ENCODE measurements around the gene SLC2A9. TPM values are rescaled to one million over a fixed set of nuclear protein-coding genes. Genes with fewer than 3 reads are reported as not detected.

Gene SLC2A9
- total and polyA plus RNA-seq, 4 donors: 2.1 to 16.5 (median 9.5) TPM

GRCh38 chr4:10048941-10049697 is 27.8 kb upstream of the SLC2A9 start:
- no peak for ATAC-seq (ENCODE audit: low FRiP score)
- 76% methylated on average over 4 of the region's 4 CpGs for whole genome bisulfite sequencing, 2 donors
- Histone ChIP-seq H3K36me3 (ENCODE audit: control insufficient read depth in 1 of 2, insufficient read depth in 2 of 2, low read length in 1 of 2) (peaks cover 0 to 3% of the 10 kb centered on the region in 2 donors), H3K9me3 (ENCODE audit: control insufficient read depth, low read length) (no peaks in the 10 kb centered on the region), H3K27me3 (ENCODE audit: control insufficient read depth in 1 of 2, insufficient read depth in 2 of 2, low read length in 1 of 2) (no peaks in the 10 kb centered on the region), H3K4me1 (ENCODE audit: control insufficient read depth in 1 of 2, insufficient read depth in 2 of 2, low read length in 2 of 2) (no peaks in the 10 kb centered on the region), H3K4me3 (ENCODE audit: low read length in 2 of 2) (no peak overlapping the region), H3K27ac (ENCODE audit: low read depth in 1 of 2, low read length in 2 of 2) (no peak overlapping the region)
- DNase-seq: no peak
- intact Hi-C loops (cut with DNase I): no loop called here

- DNase-seq: no peak
Observed at GRCh38 chr4:10047967-10048366, 26.7 kb upstream of the SLC2A9 start.

GRCh38 chr4:10046471-10046870 is 25.2 kb upstream of the SLC2A9 start:
- no peaks in the 10 kb centered on the region for H3K27me3 ChIP-seq (ENCODE audit: control insufficient read depth in 1 of 2, insufficient read depth in 2 of 2, low read length in 1 of 2)
- WGBS, 2 donors: 68 to 70% methylated on average over 3 of the region's 3 CpGs
- H3K4me3 ChIP-seq (ENCODE audit: low read length in 2 of 2): no peak overlapping the region
- no peaks in the 10 kb centered on the region for H3K9me3 ChIP-seq (ENCODE audit: control insufficient read depth, low read length)
- intact Hi-C loops (cut with DNase I): no loop called here
- H3K36me3 ChIP-seq (ENCODE audit: control insufficient read depth in 1 of 2, insufficient read depth in 2 of 2, low read length in 1 of 2): peaks cover 0 to 3% of the 10 kb centered on the region in 2 donors
- H3K27ac ChIP-seq (ENCODE audit: low read depth in 1 of 2, low read length in 2 of 2): no peak overlapping the region
- no peak for ATAC-seq (ENCODE audit: low FRiP score)
- H3K4me1 ChIP-seq (ENCODE audit: control insufficient read depth in 1 of 2, insufficient read depth in 2 of 2, low read length in 2 of 2): no peaks in the 10 kb centered on the region
- DNase-seq: no peak

More at GRCh38 chr4:10047967-10048366, 26.7 kb upstream of the SLC2A9 start:
- peaks cover 0 to 3% of the 10 kb centered on the region in 2 donors for H3K36me3 ChIP-seq (ENCODE audit: control insufficient read depth in 1 of 2, insufficient read depth in 2 of 2, low read length in 1 of 2)
- no peak overlapping the region for H3K27ac ChIP-seq (ENCODE audit: low read depth in 1 of 2, low read length in 2 of 2)
- no peaks in the 10 kb centered on the region for H3K4me1 ChIP-seq (ENCODE audit: control insufficient read depth in 1 of 2, insufficient read depth in 2 of 2, low read length in 2 of 2)
- H3K4me3 ChIP-seq (ENCODE audit: low read length in 2 of 2): no peak overlapping the region
- no peaks in the 10 kb centered on the region for H3K9me3 ChIP-seq (ENCODE audit: control insufficient read depth, low read length)
- no peaks in the 10 kb centered on the region for H3K27me3 ChIP-seq (ENCODE audit: control insufficient read depth in 1 of 2, insufficient read depth in 2 of 2, low read length in 1 of 2)
- 90 to 93% methylated on average over 5 of the region's 5 CpGs for WGBS, 2 donors
- intact Hi-C loops (cut with DNase I): no loop called here
- no peak for ATAC-seq (ENCODE audit: low FRiP score)

- Histone ChIP-seq H3K36me3 (ENCODE audit: control insufficient read depth in 1 of 2, insufficient read depth in 2 of 2, low read length in 1 of 2) (peaks cover 0 to 3% of the 10 kb centered on the region in 2 donors), H3K4me3 (ENCODE audit: low read length in 2 of 2) (no peak overlapping the region), H3K4me1 (ENCODE audit: control insufficient read depth in 1 of 2, insufficient read depth in 2 of 2, low read length in 2 of 2) (no peaks in the 10 kb centered on the region), H3K27ac (ENCODE audit: low read depth in 1 of 2, low read length in 2 of 2) (no peak overlapping the region), H3K27me3 (ENCODE audit: control insufficient read depth in 1 of 2, insufficient read depth in 2 of 2, low read length in 1 of 2) (no peaks in the 10 kb centered on the region), H3K9me3 (ENCODE audit: control insufficient read depth, low read length) (no peaks in the 10 kb centered on the region)
- DNase-seq (no peak), ATAC-seq (ENCODE audit: low FRiP score) (no peak)
- intact Hi-C loops (cut with DNase I): no loop called here
- 53 to 67% methylated on average over 1 of the region's 1 CpG for WGBS, 2 donors
Observed at GRCh38 chr4:10045481-10045880, 24.2 kb upstream of the SLC2A9 start.

- Histone ChIP-seq H3K4me1 (ENCODE audit: control insufficient read depth in 1 of 2, insufficient read depth in 2 of 2, low read length in 2 of 2) (no peaks in the 10 kb centered on the region), H3K4me3 (ENCODE audit: low read length in 2 of 2) (no peak overlapping the region), H3K9me3 (ENCODE audit: control insufficient read depth, low read length) (no peaks in the 10 kb centered on the region), H3K36me3 (ENCODE audit: control insufficient read depth in 1 of 2, insufficient read depth in 2 of 2, low read length in 1 of 2) (no peaks in the 10 kb centered on the region), H3K27ac (ENCODE audit: low read depth in 1 of 2, low read length in 2 of 2) (no peak overlapping the region), H3K27me3 (ENCODE audit: control insufficient read depth in 1 of 2, insufficient read depth in 2 of 2, low read length in 1 of 2) (no peaks in the 10 kb centered on the region)
- intact Hi-C loops (cut with DNase I): no loop called here
- ATAC-seq (ENCODE audit: low FRiP score) (no peak), DNase-seq (no peak)
- WGBS, 2 donors: 84 to 85% methylated on average over 6 of the region's 6 CpGs
Observed at GRCh38 chr4:10041036-10041435, 19.7 kb upstream of the SLC2A9 start.

- DNase-seq: no peak
- intact Hi-C loops (cut with DNase I): no loop called here
- no peaks in the 10 kb centered on the region for H3K4me1 ChIP-seq (ENCODE audit: control insufficient read depth in 1 of 2, insufficient read depth in 2 of 2, low read length in 2 of 2)
- H3K27me3 ChIP-seq (ENCODE audit: control insufficient read depth in 1 of 2, insufficient read depth in 2 of 2, low read length in 1 of 2): no peaks in the 10 kb centered on the region
- no peak overlapping the region for H3K27ac ChIP-seq (ENCODE audit: low read depth in 1 of 2, low read length in 2 of 2)
- WGBS, 2 donors: 85 to 87% methylated on average over 10 of the region's 10 CpGs
- ATAC-seq (ENCODE audit: low FRiP score): no peak
- no peak overlapping the region for H3K4me3 ChIP-seq (ENCODE audit: low read length in 2 of 2)
- no peaks in the 10 kb centered on the region for H3K9me3 ChIP-seq (ENCODE audit: control insufficient read depth, low read length)
- no peaks in the 10 kb centered on the region for H3K36me3 ChIP-seq (ENCODE audit: control insufficient read depth in 1 of 2, insufficient read depth in 2 of 2, low read length in 1 of 2)
Observed at GRCh38 chr4:10040049-10040892, 19.0 kb upstream of the SLC2A9 start.

- WGBS, 2 donors: 92 to 94% methylated on average over 10 of the region's 10 CpGs
- no peaks in the 10 kb centered on the region for H3K9me3 ChIP-seq (ENCODE audit: control insufficient read depth, low read length)
- DNase-seq (no peak), ATAC-seq (ENCODE audit: low FRiP score) (no peak)
- H3K4me1 ChIP-seq (ENCODE audit: control insufficient read depth in 1 of 2, insufficient read depth in 2 of 2, low read length in 2 of 2): no peaks in the 10 kb centered on the region
- H3K27me3 ChIP-seq (ENCODE audit: control insufficient read depth in 1 of 2, insufficient read depth in 2 of 2, low read length in 1 of 2): no peaks in the 10 kb centered on the region
- no peak overlapping the region for H3K4me3 ChIP-seq (ENCODE audit: low read length in 2 of 2)
- no peaks in the 10 kb centered on the region for H3K36me3 ChIP-seq (ENCODE audit: control insufficient read depth in 1 of 2, insufficient read depth in 2 of 2, low read length in 1 of 2)
- intact Hi-C loops (cut with DNase I): no loop called here
- no peak overlapping the region for H3K27ac ChIP-seq (ENCODE audit: low read depth in 1 of 2, low read length in 2 of 2)
Observed at GRCh38 chr4:10036807-10037342, 15.6 kb upstream of the SLC2A9 start.

- Histone ChIP-seq H3K27ac (ENCODE audit: low read depth in 1 of 2, low read length in 2 of 2) (no peak overlapping the region), H3K4me1 (ENCODE audit: control insufficient read depth in 1 of 2, insufficient read depth in 2 of 2, low read length in 2 of 2) (no peaks in the 10 kb centered on the region), H3K9me3 (ENCODE audit: control insufficient read depth, low read length) (no peaks in the 10 kb centered on the region), H3K27me3 (ENCODE audit: control insufficient read depth in 1 of 2, insufficient read depth in 2 of 2, low read length in 1 of 2) (no peaks in the 10 kb centered on the region), H3K36me3 (ENCODE audit: control insufficient read depth in 1 of 2, insufficient read depth in 2 of 2, low read length in 1 of 2) (no peaks in the 10 kb centered on the region), H3K4me3 (ENCODE audit: low read length in 2 of 2) (no peak overlapping the region)
- ATAC-seq (ENCODE audit: low FRiP score) (no peak), DNase-seq (no peak)
- intact Hi-C loops (cut with DNase I): no loop called here
- 78 to 80% methylated on average over 6 of the region's 6 CpGs for WGBS, 2 donors
Observed at GRCh38 chr4:10035130-10035529, 13.8 kb upstream of the SLC2A9 start.
